Activated T-cell treated with anti-CD3 and anti-CD28 coated beads, Interleukin-2, amount 50 U/mL, for 48 hours (primary cell): ENCODE data around the gene IL11.
"Not testable (repeated sequence)": the region's sequence is repeated elsewhere in the genome, so short reads cannot be mapped to it uniquely, and the experiment has no call there.

Experiments used
- DNase-seq, 2 experiments: peaks; one replicate each; pipeline ENCODE4 v3.0.0-alpha.2; 2020

Gene IL11

GRCh38 chr19:55348317-55349034 lies 21.8 kb downstream of the IL11 start:
- DNase-seq: no peak

DNA sequence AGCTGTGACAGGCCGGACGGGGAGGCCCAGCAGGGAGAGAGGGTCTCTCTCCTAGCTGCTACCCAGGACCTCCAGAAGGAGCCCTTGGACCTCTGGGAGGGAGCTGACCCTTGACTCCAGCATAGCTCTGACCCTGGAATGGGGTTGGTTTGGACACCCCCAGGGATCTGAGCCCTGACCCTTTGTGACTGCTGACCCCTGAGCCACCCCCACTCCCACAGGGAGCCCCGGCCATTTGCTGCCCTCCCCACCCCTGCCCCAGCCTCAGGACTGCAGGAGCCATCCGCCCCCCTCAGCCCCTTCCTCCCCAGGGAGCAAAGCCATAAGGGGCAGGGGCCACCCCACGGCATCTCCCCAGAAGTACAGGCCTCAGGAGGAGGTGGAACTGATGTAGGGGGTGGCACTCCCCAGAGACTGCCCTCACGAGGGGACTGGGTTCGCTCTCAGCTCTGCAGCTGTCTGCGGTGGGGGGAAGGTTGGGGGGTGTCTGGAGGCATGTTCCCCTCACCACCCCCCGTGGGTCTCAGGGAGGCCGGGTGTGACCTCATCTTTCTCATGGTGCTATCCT lies 22.7 kb downstream of the IL11 start:
- DNase-seq: no peak

GRCh38 chr19:55346725-55347441 lies 23.4 kb downstream of the IL11 start:
- DNase-seq: no peak

DNA sequence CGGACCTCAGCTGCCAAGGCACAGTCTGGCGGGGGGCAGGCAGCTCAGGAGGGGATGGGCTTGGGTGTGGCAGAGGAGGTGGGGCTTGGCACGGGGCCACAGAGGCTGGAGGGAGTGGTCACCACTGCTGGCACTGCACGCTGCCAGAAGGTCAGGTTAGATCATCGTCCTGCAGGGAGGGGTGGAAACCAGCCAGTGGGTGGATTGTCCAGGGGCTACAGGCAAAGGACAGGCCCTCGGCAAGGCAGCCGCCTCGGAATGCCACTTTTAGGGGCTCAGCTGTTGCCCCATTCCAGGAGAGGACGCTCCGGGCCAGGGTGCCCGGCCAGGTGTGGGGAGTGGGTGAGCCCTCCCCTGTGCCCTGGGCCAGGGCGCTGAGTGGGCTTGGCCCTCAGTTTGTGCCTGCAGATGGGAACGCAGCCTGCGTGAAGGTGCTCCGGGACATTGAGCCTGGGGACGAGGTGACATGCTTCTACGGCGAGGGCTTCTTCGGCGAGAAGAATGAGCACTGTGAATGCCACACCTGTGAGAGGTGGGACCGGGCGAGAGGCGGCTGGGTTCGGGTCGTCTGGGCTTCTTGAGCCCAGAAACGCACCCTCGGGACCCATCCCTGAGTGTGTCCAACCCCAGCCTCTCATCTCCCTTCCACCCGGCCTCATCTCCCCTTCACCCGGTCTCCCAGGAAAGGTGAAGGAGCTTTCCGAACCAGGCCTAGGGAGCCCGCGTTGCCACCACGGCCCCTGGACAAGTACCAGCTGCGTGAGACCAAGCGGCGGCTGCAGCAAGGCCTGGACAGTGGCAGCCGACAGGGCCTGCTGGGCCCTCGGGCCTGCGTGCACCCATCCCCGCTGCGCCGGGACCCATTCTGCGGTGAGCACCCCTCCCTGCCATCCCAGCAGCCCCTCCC lies 24.2 kb downstream of the IL11 start:
- no peak for DNase-seq

DNA sequence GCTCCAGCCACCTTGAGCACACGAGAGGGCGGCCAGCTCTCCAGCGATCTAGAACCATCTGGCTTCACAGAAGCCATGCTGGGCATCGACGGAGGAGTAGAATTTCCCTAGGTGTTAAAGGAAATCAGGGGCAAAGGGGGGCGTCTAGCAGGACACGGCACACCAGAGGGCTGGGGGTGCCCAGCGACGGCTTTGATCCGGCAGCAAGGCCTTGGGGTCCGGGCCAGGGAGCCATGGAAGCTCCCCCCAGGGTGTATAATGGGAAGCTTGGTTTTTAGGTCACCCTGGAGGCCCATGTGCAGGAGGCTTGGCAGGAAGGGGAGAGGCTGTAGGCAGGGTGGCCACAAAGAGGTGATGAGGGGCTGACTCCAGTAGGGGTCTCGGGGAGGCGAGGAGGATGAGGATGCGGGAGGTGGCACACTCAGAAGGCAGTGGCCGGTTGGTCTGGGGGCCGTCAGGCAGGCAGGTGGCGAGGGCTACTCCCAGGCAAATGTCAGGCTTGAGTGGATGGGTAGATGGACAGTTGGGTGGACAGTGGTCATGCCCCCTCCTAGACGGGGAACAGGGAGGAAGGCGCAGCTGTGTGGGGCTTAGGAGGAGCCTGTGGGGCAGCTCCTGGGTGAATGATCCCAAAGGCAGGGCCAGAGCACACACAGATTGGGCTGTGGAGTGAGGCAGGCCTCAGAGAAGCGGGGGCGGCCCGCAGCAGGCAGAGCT lies 25.0 kb downstream of the IL11 start:
- DNase-seq: no peak

- DNase-seq: no peak
Measured at GRCh38 chr19:55344444-55344843, 25.8 kb downstream of the IL11 start.

- DNase-seq: no peak
Measured at GRCh38 chr19:55341595-55342531, 28.4 kb downstream of the IL11 start.

GRCh38 chr19:55341171-55341588 lies 29.1 kb downstream of the IL11 start:
- DNase-seq: peak; percentile 82 to 85

- peak; percentile 45 to 54 for DNase-seq
Measured at GRCh38 chr19:55340784-55341147, 29.5 kb downstream of the IL11 start.

DNA sequence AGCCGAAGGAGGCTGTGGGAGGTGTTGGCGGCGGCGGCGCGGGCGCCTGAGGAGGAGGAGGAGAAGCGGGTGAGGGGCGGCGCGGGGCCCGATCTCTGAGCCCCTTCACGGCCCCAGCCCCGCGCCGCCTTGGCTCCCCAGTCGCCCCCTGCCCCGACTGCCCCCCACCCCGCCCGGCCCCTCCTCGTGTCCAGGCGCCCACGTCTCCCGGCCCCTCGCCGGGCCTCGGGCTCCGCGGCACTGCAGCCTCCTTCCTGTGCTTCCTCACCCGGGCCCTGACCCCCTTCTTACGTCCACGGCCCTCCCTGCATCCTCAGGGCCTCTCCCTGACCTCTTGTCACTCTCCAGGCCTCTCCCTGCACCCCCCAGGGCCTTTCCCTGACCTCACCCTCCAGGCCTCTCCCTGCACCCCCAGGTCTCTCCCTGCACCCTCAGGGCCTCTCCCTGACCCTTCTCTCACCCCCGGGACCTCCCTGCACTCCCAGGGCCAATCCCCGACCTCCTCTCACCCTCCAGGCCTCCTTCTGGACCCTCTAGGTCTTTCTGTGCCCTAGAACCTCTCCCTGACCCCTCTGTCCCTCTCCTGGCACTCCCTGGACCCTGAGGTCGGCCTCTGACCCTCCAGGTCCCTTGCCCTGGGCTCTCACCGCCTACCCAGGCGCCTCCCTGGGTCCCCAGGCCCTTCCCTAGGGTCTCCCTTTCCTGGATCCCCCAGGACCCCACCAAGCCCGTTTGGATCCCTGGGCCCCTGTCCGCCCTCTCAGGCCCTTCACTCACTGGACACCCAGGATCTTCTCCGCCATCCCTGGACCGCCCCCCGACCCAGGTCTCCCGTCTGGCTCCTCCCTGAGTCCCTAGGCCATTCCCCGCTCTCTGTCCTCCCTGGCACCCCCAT lies 30.1 kb downstream of the IL11 start:
- DNase-seq: no peak

DNA sequence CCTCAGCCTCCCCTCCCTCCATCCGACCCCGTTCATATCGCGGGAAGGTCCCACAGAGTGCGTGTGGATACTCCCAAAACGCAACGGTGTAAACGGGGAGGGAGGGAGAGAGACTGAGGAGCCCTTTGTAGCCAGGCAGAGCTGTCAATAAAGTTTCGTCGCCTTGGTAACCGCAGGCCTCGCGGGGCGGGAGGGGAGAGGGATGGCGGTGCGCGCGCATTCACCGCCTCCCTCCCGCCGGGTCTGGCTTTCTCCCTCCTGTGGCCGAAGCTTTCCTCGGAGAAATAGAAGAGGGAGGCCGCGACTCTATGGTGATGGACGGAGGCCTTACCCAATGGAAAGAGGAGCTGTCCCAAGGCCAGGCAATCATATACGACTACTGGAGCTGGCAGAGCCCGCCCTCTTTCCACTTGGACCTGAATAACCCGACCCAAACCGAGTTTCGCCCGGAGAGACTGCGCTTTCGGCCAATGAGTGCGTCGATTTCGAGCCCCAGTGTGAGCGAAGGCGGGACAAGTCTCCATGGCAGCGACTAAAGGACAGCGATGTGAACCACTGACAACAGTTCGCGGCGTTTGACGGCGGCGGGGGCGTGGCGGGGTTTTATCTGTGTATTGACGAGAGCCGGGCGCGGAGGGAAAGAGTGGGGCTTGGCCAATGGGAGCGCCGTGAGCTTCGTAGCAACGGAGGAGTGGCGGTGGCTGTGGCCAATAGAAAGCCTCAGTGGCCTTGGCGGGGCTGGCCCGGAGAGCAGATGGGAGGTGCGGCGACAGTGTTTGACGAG lies 31.0 kb downstream of the IL11 start, which contains the start of gene KMT5C:
TSS of gene KMT5C (plus strand) at position 772 of the 784 bp plus-strand sequence. CDS start 2,061 bp downstream, outside the sequence.
- DNase-seq: peak; percentile 100

- no peak for DNase-seq
Measured at GRCh38 chr19:55336101-55336500, 34.2 kb downstream of the IL11 start.

GRCh38 chr19:55333870-55334269 lies 36.4 kb downstream of the IL11 start:
- DNase-seq: no peak

- not testable (repeated sequence) for DNase-seq
Measured at GRCh38 chr19:55329791-55330190, 40.5 kb downstream of the IL11 start.

DNA sequence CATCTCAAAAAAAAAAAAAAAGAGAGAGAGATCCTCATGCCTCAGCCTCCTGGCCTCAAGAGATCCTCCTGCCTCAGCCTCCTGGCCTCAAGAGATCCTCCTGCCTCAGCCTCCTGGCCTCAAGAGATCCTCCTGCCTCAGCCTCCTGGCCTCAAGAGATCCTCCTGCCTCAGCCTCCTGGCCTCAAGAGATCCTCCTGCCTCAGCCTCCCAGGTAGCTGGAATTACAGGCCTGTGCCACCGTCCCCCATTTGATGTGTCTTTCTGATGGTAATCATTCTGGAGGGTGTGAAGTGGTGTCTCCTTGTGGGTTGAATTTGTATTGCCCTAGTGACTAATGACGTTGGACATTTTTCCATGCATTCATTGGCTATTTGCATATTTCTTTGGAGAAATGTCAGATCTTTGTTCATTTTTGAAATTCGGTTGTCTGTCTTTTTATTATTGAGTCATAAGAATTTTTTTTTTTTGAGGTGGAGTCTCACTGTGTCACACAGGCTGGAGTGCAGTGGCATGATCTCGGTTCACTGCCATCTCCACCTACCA lies 41.4 kb downstream of the IL11 start:
- not testable (repeated sequence) for DNase-seq

DNA sequence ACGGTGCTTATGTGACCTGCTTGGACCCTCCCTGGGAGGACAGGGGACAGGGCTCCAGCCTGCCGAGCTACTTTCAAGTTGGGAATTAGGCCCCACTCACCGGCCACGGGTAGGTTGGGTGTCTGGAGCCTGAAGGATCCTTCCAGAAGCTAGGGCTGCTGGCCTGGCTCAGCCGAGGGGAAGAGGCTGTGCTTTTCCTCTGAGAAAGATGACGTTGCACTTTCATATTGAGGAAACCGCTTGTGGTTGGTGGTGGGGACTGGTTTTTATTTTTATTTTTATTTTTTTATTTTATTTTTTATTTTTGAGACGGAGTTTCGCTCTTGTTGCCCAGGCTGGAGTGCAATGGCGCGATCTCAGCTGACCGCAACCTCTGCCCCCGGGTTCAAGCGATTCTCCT lies 45.1 kb downstream of the IL11 start, which contains the start of gene TMEM150B:
TSS of gene TMEM150B (minus strand) at position 170 of the 400 bp plus-strand sequence. CDS start 4,305 bp downstream, outside the sequence.
- DNase-seq: no peak

DNA sequence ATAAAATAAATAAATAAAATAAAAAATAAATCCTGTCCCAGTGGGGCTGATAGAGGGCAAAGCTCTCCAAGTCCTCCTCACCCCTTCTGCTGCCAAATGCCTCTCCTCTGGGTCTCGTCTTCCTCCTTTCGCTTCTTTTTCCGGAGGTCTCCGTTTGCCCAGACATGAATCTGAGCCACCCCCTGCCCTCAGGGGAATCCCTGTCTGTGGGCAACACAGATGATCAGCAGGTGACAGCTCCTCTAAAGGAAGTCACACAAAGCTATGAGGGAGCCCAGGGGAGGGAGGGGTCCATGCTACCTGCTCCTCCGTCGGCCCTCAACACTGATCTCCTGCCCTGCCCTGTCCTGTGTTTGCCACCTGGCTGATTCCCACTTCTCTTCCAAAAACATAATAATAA lies 45.6 kb downstream of the IL11 start:
- no peak for DNase-seq

DNA sequence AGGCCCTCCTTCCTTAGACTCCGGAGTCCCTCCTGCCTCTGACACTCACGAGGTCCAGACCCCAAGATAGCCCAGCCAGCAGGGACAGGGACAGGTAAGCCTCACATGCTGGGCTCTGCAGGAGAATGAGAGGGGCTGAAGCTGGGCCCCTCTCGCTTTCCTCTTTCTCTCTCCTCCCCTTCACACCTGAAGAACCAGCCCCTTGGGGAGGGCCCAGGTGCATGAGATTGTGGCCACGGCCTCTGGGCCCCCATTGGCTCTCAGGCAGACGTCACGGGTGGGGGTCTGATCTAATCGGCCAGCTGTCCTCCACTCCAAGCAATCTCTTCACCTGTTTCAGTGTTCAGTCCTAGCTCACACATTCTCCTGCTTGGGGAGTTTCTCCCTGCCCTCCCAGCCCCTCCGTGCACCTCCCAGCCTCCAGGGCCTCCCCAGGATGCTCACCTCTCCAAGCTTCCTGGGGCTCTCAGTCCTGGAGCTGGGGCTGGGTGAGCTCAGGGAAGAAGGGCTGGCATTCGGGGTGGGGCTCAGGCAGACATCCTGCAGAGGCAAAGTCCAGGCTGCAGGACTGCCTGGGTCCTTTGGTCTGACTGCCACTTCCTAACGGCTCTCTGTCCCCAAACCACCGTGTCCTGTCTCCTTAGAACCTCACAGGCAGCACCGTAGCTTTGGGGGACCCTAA lies 47.9 kb downstream of the IL11 start:
- no peak for DNase-seq
